Islet precursor cell (in vitro differentiated cells): Measurements from ENCODE around the gene TIPIN.

ENCODE experiments used
- DNase-seq: peaks from one replicate; pipeline ENCODE4 v3.0.0-alpha.2; 2018

Gene TIPIN

DNA sequence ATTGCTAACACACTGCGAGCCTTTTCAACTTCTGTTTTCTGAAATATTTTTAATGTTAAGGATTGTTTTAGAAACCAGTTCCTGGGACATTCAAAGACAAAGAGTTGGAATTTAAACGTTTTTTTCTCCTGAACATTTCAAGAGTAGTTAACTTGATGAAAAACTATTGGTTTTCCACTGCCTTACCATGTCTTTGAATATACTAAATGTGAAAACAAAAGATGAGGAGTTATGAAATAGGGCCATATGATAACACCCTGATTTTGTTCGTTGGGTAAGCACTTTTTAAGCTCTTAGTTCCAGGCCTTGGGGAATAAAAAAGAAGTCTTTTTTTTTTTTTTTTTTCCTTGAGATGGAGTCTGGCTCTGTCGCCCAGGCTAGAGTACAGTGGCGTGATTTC, 60.3 kb downstream of the TIPIN start:
- DNase-seq = no peak

DNA sequence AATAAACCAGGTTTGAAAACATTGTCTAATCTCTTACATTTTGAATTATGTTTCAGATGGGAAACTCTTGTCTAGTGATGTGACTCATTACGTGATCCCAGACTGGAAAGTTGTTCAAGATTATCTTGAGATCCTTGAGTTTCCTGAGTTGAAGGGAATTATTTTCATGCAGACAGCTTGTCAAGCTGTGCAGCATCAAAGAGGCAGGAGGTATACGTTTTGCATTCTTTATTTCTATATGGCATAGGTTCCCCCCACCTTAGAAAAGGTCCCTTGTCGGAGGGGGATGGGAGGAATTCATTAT, 61.6 kb downstream of the TIPIN start:
- DNase-seq = no peak

DNA sequence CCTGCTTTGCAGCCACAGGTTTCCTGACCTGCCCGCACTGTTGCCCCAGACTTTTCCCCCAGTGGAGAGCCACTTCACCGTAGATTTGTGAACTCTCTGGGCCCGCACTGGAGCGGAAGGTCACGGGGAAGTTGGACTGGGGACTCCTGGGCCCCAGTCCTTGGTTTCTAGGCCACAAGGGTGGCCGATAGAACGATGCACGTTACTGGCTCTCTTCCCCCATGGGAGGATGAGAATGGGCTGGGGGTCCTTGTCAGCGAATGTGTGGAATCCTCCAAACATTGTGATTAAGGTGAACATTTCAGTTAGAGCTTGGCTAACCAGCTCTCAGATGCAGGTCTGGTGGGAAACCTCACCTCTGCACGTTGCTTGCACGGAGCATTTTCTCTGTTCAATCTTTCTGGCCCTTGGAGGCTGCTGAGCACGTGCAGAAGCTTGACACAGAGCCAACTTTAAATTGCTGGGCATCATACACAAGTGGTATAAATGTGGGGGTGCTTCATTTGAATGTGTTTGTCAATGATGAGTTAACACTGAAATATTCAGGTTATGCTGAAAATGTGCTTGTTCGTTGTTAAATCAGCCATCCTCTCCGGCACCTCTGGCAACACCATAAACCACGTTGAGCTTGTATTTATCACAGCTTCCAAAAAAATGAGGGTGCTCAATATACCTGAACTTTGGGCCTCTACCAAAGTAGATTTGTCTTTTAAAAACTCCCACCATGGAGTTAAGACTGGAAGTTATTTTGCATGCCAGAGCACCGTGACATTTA, 62.1 kb downstream of the TIPIN start:
- DNase-seq = peak; percentile 61

DNA sequence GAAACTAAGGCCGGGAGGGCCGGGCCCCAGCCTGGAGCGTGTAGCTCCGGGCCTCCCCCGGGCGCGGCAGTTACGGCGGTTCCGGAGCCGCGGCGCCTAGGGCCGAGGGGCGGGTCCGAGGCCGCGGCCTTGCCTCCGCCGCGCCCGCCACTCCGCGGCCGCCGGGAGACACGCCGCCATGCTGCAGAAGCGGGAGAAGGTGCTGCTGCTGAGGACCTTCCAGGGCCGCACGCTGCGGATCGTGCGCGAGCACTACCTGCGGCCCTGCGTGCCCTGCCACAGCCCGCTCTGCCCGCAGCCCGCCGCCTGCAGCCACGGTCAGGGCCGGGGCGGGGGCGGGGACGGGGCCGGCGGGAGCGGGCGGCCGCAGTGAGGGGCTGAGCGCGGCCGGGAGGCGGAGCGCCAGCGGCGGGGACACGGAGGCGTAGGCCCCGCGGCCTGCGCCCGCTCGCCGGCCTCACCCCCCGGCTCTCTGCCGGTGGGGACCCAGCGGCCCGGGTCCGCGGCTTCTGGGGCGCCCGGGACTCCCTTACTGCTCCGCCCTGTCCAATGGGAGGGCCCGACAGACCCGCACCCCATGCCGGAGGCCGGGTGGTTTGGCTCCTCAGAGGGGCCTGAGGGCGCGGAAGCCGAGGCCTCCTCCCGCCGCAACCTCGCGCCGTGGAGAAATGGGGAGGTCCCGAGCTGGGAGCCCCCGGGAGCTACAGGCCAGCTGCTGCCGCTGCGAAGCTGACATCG, 62.9 kb downstream of the TIPIN start, which contains the start of gene DIS3L:
Gene DIS3L, plus strand, starts transcription at position 150 of the 738 bp plus-strand sequence. Its CDS starts 29 bp downstream, at position 179.
- DNase-seq = peak; percentile 81

DNA sequence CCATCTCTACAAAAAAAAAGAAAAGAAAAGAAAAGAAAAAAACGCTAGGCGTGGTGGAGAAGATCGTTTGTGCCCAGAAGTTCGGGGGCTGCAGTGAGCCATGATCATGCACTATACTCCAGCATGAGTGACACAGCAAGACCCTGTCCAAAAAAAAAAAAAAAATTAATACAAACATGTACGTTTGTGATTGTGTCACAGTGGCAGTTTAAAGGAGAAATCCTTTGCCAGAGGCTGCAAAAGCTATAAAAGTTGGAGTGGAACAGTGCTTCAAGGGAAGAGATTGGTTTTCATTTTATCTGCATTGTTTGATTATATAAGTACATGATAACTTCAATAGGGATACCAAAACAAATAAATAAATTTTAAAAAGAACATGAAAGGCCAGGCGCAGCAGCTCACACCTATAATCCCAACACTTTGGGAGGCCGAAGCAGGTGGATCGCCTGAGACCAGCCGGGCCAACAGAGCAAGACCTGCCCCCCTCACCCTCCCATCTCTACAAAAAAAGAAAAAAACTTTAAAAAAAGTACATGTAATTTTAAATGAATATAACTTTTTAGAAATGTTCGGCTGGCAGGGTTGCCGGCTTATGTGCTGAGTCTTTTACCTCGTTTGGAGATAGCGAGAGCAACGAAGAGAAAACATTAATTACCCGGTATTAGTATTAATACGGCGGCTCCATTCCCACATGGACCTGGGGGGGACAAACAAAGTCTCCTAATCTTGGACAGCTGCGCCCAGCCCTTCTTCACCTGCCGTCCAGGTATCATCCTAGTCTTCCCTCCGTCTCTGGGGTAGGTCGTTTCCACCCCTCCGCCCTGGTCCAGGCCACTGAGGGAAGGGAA, 63.7 kb downstream of the TIPIN start:
- no peak for DNase-seq

DNA sequence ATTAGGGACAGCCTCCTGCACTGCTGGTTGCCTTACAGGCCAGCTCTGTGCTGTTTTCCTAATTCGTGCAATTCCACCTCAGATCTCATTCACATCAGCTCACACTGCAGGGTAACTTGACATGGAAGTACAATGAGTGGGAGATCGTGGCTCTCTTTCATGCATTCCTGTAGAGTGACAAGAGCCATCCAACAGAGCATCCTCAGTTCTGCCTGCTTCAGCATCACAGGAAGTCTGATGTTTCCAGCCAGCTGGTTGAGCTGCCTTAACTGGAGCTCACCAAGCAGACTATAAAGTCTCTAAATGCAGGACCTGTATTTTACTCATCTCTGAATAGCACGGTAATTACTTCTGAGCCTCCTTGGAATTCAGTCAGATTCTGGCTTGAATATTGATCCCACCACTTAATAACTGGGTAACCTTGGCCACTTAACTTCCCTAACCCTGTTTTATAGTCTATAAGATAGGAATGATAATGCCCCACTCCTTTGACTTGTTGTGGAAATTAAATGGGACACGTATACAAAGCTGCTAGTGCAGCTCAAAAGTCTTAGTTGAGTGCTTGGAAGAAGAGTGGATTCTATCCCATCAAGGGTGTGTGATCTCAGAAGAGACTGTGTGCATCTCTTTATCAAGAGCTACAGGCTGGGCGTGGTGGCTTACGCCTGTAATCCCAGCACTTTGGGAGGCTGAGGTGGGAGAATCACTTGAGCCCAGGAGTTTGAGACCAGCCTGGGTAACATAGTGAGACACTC, 64.5 kb downstream of the TIPIN start:
- peak; percentile 60 for DNase-seq

DNA sequence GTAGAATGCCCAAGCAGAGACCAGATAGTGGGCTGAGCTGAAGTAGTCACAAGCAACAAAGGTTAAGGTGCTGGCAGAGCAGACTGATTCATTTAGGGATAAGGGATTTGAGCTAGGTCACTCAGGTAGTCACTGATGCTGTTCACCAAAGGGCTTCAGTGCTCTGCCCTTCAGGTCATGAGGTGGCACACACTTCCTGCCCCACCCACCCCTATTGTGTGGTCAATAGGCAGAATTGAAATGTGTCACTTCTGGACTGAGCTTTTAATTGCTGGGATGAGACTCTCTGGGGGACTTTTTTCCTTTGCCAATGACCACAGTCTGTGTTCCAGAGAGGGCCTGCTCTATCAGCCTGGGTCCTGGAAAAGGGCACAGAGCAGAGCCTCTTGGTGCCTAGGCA, 66.0 kb downstream of the TIPIN start:
- no peak for DNase-seq

DNA sequence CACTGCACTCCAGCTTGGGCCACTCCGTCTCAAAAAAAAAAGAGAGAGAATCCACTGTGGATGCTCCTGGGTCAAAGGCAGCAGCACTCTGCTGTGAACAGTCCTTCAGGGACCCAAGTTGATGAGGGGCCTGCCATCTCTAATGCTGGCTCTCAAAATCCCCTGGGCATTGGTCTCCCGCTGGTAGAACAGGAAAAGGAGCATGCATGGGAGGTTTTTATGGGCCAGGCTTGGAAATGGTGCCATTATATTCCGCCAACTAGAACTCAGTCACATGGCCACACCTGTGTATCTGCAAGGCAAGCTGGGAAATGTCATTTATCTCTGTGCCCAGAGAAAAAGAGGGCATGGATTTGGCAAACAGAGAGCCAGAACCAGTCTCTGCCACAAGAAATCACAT, 66.5 kb downstream of the TIPIN start:
- no peak for DNase-seq

DNA sequence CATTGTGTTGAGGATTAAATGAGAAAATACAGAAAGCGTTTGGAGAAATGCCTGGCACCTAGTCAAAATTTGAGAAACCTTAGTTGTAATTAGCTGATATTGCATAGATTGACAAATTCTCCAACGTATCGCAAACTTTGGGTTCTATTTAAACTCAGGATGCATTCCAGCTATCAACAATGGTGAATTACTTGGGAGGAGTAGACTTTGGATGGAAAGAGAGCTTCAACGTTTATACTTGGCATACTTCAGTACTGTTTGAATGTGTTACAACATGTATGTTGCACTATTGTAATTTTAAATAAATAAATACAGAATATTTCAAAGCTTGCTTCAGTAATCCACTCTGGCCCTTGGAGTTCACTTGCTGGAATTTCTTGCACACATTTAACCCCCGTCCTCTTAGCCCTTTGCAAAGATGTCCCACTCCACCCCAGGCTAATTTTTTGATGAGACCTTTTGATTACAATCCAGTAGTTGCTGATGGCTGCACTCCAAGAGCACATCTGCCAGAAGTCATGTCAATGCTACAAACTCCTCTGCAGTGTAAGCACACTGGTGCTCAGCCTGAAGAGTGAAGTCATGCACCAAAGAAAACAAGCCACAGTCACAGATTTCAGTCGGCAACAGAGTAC, 67.8 kb downstream of the TIPIN start:
- DNase-seq = no peak

DNA sequence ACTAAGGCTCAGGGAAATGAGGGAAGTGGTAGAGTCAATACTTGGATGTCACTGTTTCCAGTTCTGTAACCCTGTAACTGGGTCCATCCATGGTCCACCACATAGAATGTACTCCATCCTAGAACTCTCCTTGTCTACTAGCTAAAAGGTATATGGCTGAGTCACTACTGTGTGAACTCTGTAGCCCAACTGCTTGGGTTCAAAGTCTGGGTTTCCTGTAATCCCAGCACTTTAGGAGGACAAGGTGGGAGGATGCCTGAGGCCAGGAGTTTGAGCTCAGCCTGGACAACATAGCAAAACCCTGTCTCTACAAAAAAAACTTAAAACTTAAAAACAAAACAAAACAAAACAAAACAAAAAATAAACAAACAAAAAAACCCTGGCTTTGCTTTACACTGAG, 68.4 kb downstream of the TIPIN start:
- no peak for DNase-seq

DNA sequence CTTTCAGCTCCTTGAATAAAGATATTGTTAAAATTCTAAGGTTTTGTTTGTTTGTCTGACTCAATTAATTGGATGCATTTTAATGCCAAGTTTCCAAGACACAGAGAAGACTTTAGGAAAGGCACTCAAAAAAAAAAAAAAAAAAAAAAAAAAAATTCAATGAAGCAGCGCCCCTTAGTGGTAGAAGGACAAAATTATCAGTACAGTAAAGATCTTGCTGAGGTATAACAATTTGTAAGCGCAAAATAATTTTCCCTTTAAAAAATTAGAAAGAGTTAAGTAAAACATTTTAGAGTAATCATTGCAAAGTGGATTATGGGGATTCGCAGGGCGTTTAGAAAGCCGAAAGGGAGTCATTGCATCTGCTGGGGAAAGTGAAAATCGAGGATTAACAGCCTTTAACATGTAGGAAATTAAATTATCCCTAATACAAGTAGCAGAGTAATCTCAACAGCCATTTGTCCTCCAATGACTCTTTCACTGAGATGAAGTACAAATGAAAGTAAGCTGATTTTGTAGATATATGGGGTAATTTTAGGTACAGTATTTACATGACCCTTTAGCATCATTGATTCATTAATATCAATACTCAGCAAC, 68.9 kb downstream of the TIPIN start:
- no peak for DNase-seq
